HUES48 (cell line): ENCODE results near the gene MLX.
"Not testable (repeated sequence)": the region's sequence is repeated elsewhere in the genome, so short reads cannot be mapped to it uniquely, and the experiment has no call there.

Experiments
- H3K27ac ChIP-seq: one replicate; pipeline ENCODE4 v1.7.0; 2013; ENCODE audit warnings: low read depth, low read length, inconsistent platforms
- H3K27me3 ChIP-seq: 2 replicates; pipeline ENCODE4 v1.6.1; 2013; ENCODE audit warnings: mild to moderate bottlenecking, low read length; ENCODE audit not compliant: control insufficient read depth, insufficient read depth
- H3K36me3 ChIP-seq: 2 replicates; pipeline ENCODE4 v1.6.1; 2013; ENCODE audit warnings: low read length; ENCODE audit not compliant: control insufficient read depth, insufficient read depth
- H3K4me1 ChIP-seq: 2 replicates; pipeline ENCODE4 v1.6.1; 2013; ENCODE audit warnings: mild to moderate bottlenecking, low read length; ENCODE audit not compliant: control insufficient read depth, insufficient read depth
- H3K4me3 ChIP-seq: 2 replicates; pipeline ENCODE4 v1.5.1; 2013; ENCODE audit warnings: mild to moderate bottlenecking, low read depth, low read length
- H3K9ac ChIP-seq: 2 replicates; pipeline ENCODE4 v1.6.1; 2013; ENCODE audit warnings: mild to moderate bottlenecking, low read depth, low read length, moderate library complexity
- H3K9me3 ChIP-seq: 2 replicates; pipeline ENCODE4 v1.6.1; 2013; ENCODE audit warnings: low read length; ENCODE audit not compliant: control insufficient read depth, insufficient read depth

The MLX gene

GRCh38 chr17:42537156-42537805 is 29.6 kb upstream of the MLX start:
- H3K4me1 ChIP-seq = peaks cover 17% of the 10 kb centered on the region
- peak overlapping the region; percentile 65 for H3K4me3 ChIP-seq
- H3K36me3 ChIP-seq = peaks cover 19% of the 10 kb centered on the region
- peak overlapping the region; percentile 58 for H3K27ac ChIP-seq
- peaks cover 7% of the 10 kb centered on the region; the same call in 1 of the 2 replicates for H3K27me3 ChIP-seq
- no peaks in the 10 kb centered on the region for H3K9me3 ChIP-seq
- H3K9ac ChIP-seq = no peak overlapping the region; the same call in 1 of the 2 replicates

- Histone ChIP-seq H3K9ac (no peak overlapping the region), H3K9me3 (no peaks in the 10 kb centered on the region), H3K36me3 (peaks cover 19% of the 10 kb centered on the region), H3K27ac (no peak overlapping the region), H3K27me3 (peaks cover 7% of the 10 kb centered on the region; the same call in 1 of the 2 replicates), H3K4me1 (peaks cover 17% of the 10 kb centered on the region), H3K4me3 (no peak overlapping the region)
These were observed 29.0 kb upstream of the MLX start for GRCh38 chr17:42537826-42538451.

- H3K27ac ChIP-seq = no peak overlapping the region
- peaks cover 19% of the 10 kb centered on the region for H3K36me3 ChIP-seq
- no peaks in the 10 kb centered on the region for H3K9me3 ChIP-seq
- H3K4me1 ChIP-seq = peaks cover 17% of the 10 kb centered on the region
- peaks cover 5% of the 10 kb centered on the region; the same call in 1 of the 2 replicates for H3K27me3 ChIP-seq
- H3K9ac ChIP-seq = no peak overlapping the region
- no peak overlapping the region for H3K4me3 ChIP-seq
These were observed 28.4 kb upstream of the MLX start for GRCh38 chr17:42538482-42538881.

GRCh38 chr17:42540558-42540957 is 26.3 kb upstream of the MLX start:
- not testable (repeated sequence) for H3K9me3 ChIP-seq, H3K9ac ChIP-seq, H3K4me3 ChIP-seq, H3K27me3 ChIP-seq, H3K27ac ChIP-seq
- Histone ChIP-seq H3K4me1 (peaks cover 10% of the 10 kb centered on the region), H3K36me3 (peaks cover 26% of the 10 kb centered on the region)

- Histone ChIP-seq H3K27ac (no peak overlapping the region), H3K9ac (no peak overlapping the region), H3K4me3 (no peak overlapping the region)
These were observed 25.7 kb upstream of the MLX start for GRCh38 chr17:42541041-42541833.

GRCh38 chr17:42543190-42544079 is 23.5 kb upstream of the MLX start:
- Histone ChIP-seq H3K9me3 (no peaks in the 10 kb centered on the region), H3K36me3 (peaks cover 24% of the 10 kb centered on the region), H3K27me3 (no peaks in the 10 kb centered on the region), H3K4me1 (no peaks in the 10 kb centered on the region; the same call in 1 of the 2 replicates), H3K27ac (no peak overlapping the region), H3K4me3 (no peak overlapping the region), H3K9ac (no peak overlapping the region)

More at GRCh38 chr17:42541041-42541833, 25.7 kb upstream of the MLX start:
- H3K4me1 ChIP-seq = peaks cover 6% of the 10 kb centered on the region
- peaks cover 26% of the 10 kb centered on the region for H3K36me3 ChIP-seq
- H3K27me3 ChIP-seq = no peaks in the 10 kb centered on the region
- H3K9me3 ChIP-seq = no peaks in the 10 kb centered on the region

GRCh38 chr17:42544874-42545283 is 22.0 kb upstream of the MLX start:
- no peak overlapping the region for H3K9ac ChIP-seq
- peaks cover 4% of the 10 kb centered on the region; the same call in 1 of the 2 replicates for H3K4me1 ChIP-seq
- peaks cover 20% of the 10 kb centered on the region for H3K36me3 ChIP-seq
- H3K4me3 ChIP-seq = no peak overlapping the region
- no peak overlapping the region for H3K27ac ChIP-seq
- H3K9me3 ChIP-seq = no peaks in the 10 kb centered on the region
- peaks cover 4% of the 10 kb centered on the region; the same call in 1 of the 2 replicates for H3K27me3 ChIP-seq

GRCh38 chr17:42545755-42546505 is 21.0 kb upstream of the MLX start:
- not testable (repeated sequence) for H3K4me3 ChIP-seq, H3K9me3 ChIP-seq, H3K27ac ChIP-seq, H3K9ac ChIP-seq, H3K27me3 ChIP-seq, H3K4me1 ChIP-seq
- H3K36me3 ChIP-seq = peaks cover 16% of the 10 kb centered on the region

- H3K9me3 ChIP-seq = no peaks in the 10 kb centered on the region
- no peak overlapping the region for H3K4me3 ChIP-seq
- H3K4me1 ChIP-seq = peaks cover 4% of the 10 kb centered on the region; the same call in 1 of the 2 replicates
- peaks cover 8% of the 10 kb centered on the region for H3K36me3 ChIP-seq
- H3K9ac ChIP-seq = no peak overlapping the region
- H3K27me3 ChIP-seq = peaks cover 4% of the 10 kb centered on the region; the same call in 1 of the 2 replicates
- no peak overlapping the region for H3K27ac ChIP-seq
These were observed 19.9 kb upstream of the MLX start for GRCh38 chr17:42547001-42547461.

- Histone ChIP-seq H3K4me3 (peak overlapping the region; percentile 58), H3K9ac (no peak overlapping the region)
These were observed 19.2 kb upstream of the MLX start for GRCh38 chr17:42547698-42548069.

More at GRCh38 chr17:42547698-42548069, 19.2 kb upstream of the MLX start:
- peaks cover 4% of the 10 kb centered on the region; the same call in 1 of the 2 replicates for H3K4me1 ChIP-seq
- peaks cover 4% of the 10 kb centered on the region; the same call in 1 of the 2 replicates for H3K27me3 ChIP-seq
- no peak overlapping the region for H3K27ac ChIP-seq
- H3K36me3 ChIP-seq = peaks cover 8% of the 10 kb centered on the region
- no peaks in the 10 kb centered on the region for H3K9me3 ChIP-seq
